ENCODE results near the gene PCDHGA4.
"Not testable (repeated sequence)": the region's sequence is repeated elsewhere in the genome, so short reads cannot be mapped to it uniquely, and the experiment has no call there.

PCDHGA4 gene

GRCh38 chr5:141354900-141355469 lies at the start of gene PCDHGA4:
Gene PCDHGA4 (plus strand): TSS chr5:141355021. CDS start chr5:141355108, 87 bp downstream.
- DNase-seq, result no peak

DNA sequence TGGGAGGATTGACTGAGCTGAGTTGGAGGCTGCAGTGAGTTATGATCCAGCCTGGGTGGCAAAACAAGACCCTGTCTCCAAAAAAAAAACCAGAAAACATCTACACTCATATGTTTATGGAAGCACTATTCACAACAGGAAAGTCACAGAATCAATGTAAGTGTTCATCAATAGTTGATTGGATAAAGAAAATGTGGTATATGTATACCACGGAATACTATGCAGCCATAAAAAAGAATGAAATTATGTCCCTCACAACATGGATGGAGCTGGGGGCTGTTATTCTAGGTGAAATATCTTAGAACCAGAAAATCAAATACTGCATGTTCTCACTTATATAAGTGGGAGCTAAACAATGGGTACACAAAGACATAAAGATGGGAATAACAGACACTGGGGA lies 48.2 kb upstream of the PCDHGA4 start:
- DNase-seq, result no peak

- no peak for DNase-seq
These were observed 41.1 kb upstream of the PCDHGA4 start for GRCh38 chr5:141313711-141314110.

DNA sequence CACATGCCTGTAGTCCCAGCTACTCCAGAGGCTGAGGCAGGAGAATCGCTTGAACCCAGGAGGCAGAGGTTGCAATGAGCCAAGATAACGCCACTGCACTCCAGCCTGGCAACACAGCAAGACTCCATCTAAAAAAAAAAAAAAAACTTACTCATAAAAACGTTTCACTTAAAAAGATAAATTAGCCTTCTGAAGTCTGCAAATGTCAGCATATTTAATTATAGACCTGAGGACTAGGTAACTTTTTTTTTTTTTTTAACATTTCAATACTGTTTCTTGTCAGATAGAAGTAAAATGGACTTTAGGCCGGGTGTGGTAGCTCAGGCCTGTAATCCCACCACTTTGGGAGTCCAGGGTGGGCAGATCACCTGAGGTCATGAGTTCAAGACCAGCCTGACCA lies 37.9 kb upstream of the PCDHGA4 start:
- DNase-seq, result not testable (repeated sequence)

GRCh38 chr5:141319202-141319601 lies 35.6 kb upstream of the PCDHGA4 start:
- DNase-seq, result no peak

GRCh38 chr5:141319699-141320098 lies 35.1 kb upstream of the PCDHGA4 start:
- no peak for DNase-seq

GRCh38 chr5:141320225-141321169 lies 34.3 kb upstream of the PCDHGA4 start, which contains the start of gene TAF7:
Gene TAF7 (minus strand): TSS chr5:141320784. CDS start chr5:141320044, 740 bp downstream.
- peak; percentile 57 for DNase-seq

GRCh38 chr5:141322261-141322660 lies 32.6 kb upstream of the PCDHGA4 start:
- no peak for DNase-seq

- DNase-seq, result no peak
These were observed 28.6 kb upstream of the PCDHGA4 start for GRCh38 chr5:141326088-141326854.

DNA sequence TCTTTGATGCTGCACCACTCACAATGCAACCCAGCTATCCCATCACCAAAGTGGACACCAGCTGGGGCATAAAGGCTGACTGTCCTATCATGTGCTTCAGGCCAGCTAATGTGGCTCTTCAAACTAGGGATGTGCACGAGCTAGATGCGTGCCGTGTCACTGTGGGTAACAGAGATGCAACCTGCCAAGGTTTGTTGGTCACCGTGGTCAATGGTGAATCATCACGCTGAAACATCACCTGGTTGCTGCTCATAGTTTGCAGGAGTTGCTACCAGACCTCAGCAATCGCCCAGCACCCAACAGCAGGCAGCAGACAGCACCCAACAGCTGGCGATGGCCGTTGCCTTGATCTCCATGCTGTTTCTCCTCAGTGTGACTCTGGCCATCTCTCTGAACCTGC lies 26.6 kb upstream of the PCDHGA4 start:
- no peak for DNase-seq

GRCh38 chr5:141330299-141331080 lies 24.3 kb upstream of the PCDHGA4 start, which contains the start of gene PCDHGA1:
Gene PCDHGA1 (plus strand): TSS chr5:141330514.
- no peak for DNase-seq

DNA sequence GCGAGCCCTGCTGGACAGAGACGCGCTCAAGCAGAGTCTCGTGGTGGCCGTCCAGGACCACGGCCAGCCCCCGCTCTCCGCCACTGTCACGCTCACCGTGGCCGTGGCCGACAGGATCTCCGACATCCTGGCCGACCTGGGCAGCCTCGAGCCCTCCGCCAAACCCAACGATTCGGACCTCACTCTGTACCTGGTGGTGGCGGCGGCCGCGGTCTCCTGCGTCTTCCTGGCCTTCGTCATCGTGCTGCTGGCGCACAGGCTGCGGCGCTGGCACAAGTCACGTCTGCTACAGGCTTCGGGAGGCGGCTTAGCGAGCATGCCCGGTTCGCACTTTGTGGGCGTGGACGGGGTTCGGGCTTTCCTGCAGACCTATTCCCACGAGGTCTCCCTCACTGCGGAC lies 22.2 kb upstream of the PCDHGA4 start:
- DNase-seq, result not testable (repeated sequence)

DNA sequence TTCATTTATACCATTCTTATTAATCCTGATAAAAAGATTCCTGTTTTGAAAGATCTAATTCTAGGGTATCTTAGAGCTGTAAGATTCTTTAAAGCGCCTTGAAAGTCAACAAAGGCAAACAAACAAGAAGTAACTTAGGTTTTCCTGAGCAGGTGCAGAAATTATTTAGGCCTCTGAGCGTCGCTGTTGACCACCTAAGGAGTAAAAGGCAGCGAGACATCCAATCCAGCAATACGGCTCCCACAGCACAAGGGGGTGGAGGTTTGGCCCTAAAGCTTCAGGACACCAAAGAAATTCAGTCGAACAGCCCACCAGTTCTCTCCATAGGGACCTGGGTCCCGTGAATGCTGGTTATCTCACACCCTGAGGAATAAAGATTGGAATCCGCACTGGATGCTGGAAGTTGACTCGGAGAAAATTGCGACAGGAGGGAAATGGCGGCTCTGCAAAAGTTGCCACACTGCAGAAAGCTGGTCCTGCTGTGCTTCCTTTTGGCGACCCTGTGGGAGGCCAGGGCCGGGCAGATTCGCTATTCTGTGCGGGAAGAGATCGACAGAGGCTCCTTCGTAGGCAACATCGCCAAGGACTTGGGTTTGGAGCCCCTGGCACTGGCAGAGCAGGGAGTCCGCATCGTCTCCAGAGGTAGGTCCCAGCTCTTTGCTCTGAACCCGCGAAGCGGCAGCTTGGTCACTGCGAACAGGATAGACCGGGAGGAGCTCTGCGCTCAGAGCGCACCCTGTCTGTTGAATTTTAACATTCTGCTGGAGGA lies 16.1 kb upstream of the PCDHGA4 start, which contains the start of gene PCDHGA2:
PCDHGA2 (plus strand) TSS at position 223 of the 769 bp plus-strand sequence.
- no peak for DNase-seq

- not testable (repeated sequence) for DNase-seq
These were observed 14.0 kb upstream of the PCDHGA4 start for GRCh38 chr5:141340781-141341354.

DNA sequence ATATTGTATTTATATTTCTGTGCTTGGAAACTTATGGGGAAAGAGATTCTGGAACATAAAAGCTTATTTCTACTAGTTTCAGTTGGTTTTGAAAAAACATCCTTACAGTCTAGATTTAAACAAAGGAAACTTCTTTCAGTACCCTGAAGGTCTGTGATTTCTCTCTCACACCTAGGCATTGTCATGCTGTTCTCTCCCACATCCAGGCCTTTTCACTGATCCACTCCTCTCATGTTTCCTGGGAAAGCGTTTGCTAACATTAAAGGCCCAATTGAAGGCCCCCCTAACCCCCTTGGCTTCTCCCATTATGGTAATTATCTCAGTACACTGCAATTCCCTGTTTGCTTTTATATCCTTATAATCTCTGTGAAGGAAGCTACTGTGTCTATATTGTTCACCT lies 12.0 kb upstream of the PCDHGA4 start:
- no peak for DNase-seq

GRCh38 chr5:141343242-141343952 lies 11.4 kb upstream of the PCDHGA4 start, which contains the start of gene PCDHGA3:
Gene PCDHGA3 (plus strand): TSS chr5:141343829. CDS start chr5:141344034, 205 bp downstream.
- DNase-seq, result no peak

- DNase-seq, result no peak
These were observed 10.8 kb upstream of the PCDHGA4 start for GRCh38 chr5:141343953-141344463.

DNA sequence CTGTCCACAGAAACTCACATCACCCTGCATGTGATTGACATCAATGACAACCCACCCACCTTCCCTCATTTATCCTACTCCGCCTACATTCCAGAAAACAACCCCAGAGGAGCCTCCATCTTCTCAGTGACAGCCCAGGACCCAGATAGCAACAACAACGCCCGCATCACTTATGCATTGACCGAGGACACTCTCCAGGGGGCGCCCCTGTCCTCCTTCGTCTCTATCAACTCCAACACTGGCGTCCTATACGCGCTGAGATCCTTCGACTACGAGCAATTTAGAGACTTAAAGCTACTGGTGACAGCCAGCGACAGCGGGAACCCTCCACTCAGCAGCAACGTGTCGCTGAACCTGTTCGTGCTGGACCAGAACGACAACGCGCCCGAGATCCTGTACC lies 9.5 kb upstream of the PCDHGA4 start:
- no peak for DNase-seq

- DNase-seq, result not testable (repeated sequence)
These were observed 8.8 kb upstream of the PCDHGA4 start for GRCh38 chr5:141346017-141346416.
